ENCODE measurements around the gene LOXHD1. TPM values are rescaled to one million over a fixed set of nuclear protein-coding genes. Genes with fewer than 3 reads are reported as not detected.

LOXHD1 gene
- total RNA-seq, 1 donor from 2014 or later = not detected

DNA sequence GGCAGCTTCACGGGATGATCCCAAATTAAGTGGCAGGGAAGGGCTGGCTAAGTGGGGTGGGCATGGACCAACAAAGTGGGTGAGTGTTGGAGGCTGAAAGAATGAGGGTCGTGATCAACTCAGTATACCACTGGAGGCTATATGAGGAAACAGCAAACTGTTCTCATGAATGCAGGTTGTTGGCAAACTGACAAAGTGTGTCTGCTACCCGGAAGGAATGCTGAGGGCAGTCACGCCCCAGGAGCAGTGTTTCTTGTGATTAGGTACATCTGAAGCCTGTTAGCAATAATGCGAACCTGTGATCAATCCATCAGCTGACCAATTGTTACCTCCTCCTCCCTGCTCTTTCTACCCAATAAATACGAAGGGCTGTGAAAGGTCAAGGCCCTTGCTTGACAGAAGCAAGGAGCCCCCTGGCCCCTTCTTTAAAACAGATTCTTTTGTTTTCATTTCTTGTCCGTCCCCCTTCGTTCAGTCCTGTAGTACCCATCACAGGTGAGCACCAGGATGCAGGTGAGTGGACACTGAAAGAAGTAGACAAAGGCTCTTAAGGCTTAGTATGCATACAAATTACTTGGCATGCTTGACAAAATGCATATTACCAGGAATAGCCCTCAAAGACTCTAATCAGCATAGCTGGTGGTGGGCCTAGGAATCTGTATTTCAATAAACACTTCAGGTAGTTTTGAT is 67.9 kb downstream of the LOXHD1 start:
- no peaks in the 10 kb centered on the region for H3K4me1 Mint-ChIP-seq (ENCODE audit: unreplicated experiment)
- H3K4me3 Mint-ChIP-seq = no peak overlapping the region
- TF ChIP-seq, protein P1, sequence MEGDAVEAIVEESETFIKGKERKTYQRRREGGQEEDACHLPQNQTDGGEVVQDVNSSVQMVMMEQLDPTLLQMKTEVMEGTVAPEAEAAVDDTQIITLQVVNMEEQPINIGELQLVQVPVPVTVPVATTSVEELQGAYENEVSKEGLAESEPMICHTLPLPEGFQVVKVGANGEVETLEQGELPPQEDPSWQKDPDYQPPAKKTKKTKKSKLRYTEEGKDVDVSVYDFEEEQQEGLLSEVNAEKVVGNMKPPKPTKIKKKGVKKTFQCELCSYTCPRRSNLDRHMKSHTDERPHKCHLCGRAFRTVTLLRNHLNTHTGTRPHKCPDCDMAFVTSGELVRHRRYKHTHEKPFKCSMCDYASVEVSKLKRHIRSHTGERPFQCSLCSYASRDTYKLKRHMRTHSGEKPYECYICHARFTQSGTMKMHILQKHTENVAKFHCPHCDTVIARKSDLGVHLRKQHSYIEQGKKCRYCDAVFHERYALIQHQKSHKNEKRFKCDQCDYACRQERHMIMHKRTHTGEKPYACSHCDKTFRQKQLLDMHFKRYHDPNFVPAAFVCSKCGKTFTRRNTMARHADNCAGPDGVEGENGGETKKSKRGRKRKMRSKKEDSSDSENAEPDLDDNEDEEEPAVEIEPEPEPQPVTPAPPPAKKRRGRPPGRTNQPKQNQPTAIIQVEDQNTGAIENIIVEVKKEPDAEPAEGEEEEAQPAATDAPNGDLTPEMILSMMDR (conservative IDR thresholded peaks at IDR 0.05) = no peak
- H3K36me3 Mint-ChIP-seq = no peaks in the 10 kb centered on the region
- DNase-seq (ENCODE audit: extremely low spot score, unreplicated experiment) = no peak
- H3K9me3 Mint-ChIP-seq = no peaks in the 10 kb centered on the region
- no peak overlapping the region for H3K27ac Mint-ChIP-seq
- H3K27me3 Mint-ChIP-seq = peaks cover 16% of the 10 kb centered on the region

DNA sequence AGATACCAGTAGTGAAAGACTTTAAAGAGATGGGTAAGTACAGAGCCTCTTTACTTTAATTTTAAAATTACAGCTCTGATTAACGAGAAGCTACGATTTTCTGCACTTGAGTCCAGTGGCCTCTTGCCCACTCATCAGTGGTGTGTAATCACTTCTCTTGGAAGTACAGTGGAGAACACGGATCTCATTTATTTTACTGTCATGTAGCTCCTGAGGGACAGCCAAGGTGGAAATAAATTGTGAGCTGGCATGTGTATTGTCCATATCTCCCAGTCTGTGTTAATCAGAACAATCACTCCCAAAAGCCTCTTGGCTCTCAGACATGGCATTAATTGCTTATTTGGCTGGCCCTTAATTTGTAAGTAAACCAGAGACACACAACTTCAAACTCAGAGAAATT is 69.4 kb downstream of the LOXHD1 start:
- Mint-ChIP-seq H3K4me1 (ENCODE audit: unreplicated experiment) (no peaks in the 10 kb centered on the region), H3K27me3 (peaks cover 16% of the 10 kb centered on the region)

DNA sequence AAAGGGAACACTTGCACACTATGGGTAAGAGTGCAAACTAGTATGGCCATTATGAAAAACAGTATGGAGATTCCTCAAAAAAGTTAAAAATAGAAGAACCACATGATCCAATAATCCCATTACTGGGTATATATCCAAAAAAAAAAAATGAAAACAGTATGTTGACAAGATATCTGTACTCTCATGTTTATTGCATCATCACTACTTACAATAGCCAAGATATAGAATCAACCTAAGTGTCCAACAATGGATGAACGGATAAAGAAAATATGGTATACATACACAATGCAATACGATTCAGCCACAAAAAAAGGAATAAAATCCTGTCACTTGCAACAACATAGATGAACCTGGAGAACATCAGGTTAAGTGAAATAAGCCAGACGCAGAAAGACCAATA is 73.3 kb downstream of the LOXHD1 start:
- DNase-seq (ENCODE audit: extremely low spot score, unreplicated experiment) = no peak
- H3K4me1 Mint-ChIP-seq (ENCODE audit: unreplicated experiment) = no peaks in the 10 kb centered on the region
- peaks cover 5% of the 10 kb centered on the region for H3K9me3 Mint-ChIP-seq
- peaks cover 11% of the 10 kb centered on the region for H3K27me3 Mint-ChIP-seq
- TF ChIP-seq, protein P1 (conservative IDR thresholded peaks at IDR 0.05) = no peak
- no peak overlapping the region for H3K4me3 Mint-ChIP-seq
- H3K27ac Mint-ChIP-seq = no peak overlapping the region
- H3K36me3 Mint-ChIP-seq = no peaks in the 10 kb centered on the region

More for the DNA sequence above, 69.4 kb downstream of the LOXHD1 start:
- H3K9me3 Mint-ChIP-seq = no peaks in the 10 kb centered on the region
- H3K27ac Mint-ChIP-seq = no peak overlapping the region
- H3K36me3 Mint-ChIP-seq = no peaks in the 10 kb centered on the region
- H3K4me3 Mint-ChIP-seq = no peak overlapping the region
- TF ChIP-seq, protein P1 (conservative IDR thresholded peaks at IDR 0.05) = no peak
- no peak for DNase-seq (ENCODE audit: extremely low spot score, unreplicated experiment)

DNA sequence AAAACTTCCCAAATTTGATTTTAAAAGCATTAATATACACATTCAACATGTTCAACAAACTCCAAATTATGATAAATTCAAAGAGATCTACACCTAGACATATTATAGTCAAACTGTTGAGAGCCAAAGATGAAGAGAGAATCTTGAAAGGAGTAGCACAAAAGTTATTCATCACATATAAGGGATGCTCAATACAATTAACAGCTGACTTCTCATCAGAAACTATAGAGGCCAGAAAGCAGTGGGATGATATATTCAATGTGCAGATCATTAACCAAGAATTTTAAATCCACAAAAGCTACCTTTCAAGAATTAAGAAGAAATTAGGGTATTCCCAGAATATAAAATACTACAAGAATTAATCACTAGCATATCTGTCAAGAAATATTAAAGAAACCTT is 75.4 kb downstream of the LOXHD1 start:
- no peak for DNase-seq (ENCODE audit: extremely low spot score, unreplicated experiment)
- no peaks in the 10 kb centered on the region for H3K36me3 Mint-ChIP-seq
- H3K4me1 Mint-ChIP-seq (ENCODE audit: unreplicated experiment) = no peaks in the 10 kb centered on the region
- no peak overlapping the region for H3K4me3 Mint-ChIP-seq
- peaks cover 5% of the 10 kb centered on the region for H3K9me3 Mint-ChIP-seq
- no peak overlapping the region for H3K27ac Mint-ChIP-seq
- H3K27me3 Mint-ChIP-seq = peaks cover 11% of the 10 kb centered on the region
- TF ChIP-seq, protein P1 (conservative IDR thresholded peaks at IDR 0.05) = no peak

DNA sequence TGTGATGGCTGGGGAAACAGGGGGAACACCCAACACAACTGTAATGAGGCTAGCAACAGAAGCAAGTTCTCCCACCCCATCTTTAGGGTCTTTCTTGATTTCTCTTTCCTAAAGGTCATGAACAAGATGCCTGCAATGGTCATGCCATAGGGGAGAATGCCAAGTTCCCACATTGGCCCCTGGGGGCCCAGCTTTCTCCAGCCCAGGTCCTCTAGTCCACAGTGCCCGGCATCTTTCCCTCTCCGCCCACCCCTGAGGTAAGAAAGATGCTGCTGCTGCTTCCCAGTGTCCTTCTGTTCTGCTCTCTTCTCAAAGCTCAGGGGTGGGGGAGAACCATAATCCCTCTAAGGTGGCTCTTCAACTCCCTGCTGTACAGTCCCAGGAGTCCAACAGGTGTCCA is 78.0 kb downstream of the LOXHD1 start:
- Mint-ChIP-seq H3K36me3 (no peaks in the 10 kb centered on the region), H3K9me3 (peaks cover 5% of the 10 kb centered on the region), H3K27ac (no peak overlapping the region), H3K4me3 (no peak overlapping the region), H3K4me1 (ENCODE audit: unreplicated experiment) (no peaks in the 10 kb centered on the region), H3K27me3 (peaks cover 7% of the 10 kb centered on the region)
- TF ChIP-seq, protein P1 (conservative IDR thresholded peaks at IDR 0.05) = no peak
- DNase-seq (ENCODE audit: extremely low spot score, unreplicated experiment) = no peak

Data from type B pancreatic cell (in vitro differentiated cells).